WERI-Rb-1 (cell line): Measurements from ENCODE around the gene TSPAN8.

Source experiments
- DNase-seq: peaks from one replicate; pipeline ENCODE4 v3.0.0-alpha.2; 2020
- H3K27ac ChIP-seq: fragments of 250-450 bp; sonication (Bioruptor Pico); 2 replicates; pipeline ENCODE4 v1.5.1; 2020; ENCODE audit warnings: mild to moderate bottlenecking, moderate library complexity
- H3K27me3 ChIP-seq: fragments of 250-450 bp; sonication (Bioruptor Pico); 2 replicates; pipeline ENCODE4 v1.5.1; 2021; ENCODE audit warnings: mild to moderate bottlenecking, low read depth, moderate library complexity; ENCODE audit not compliant: insufficient read depth, severe bottlenecking
- H3K36me3 ChIP-seq: fragments of 250-450 bp; sonication (Bioruptor Pico); 2 replicates; pipeline ENCODE4 v1.5.1; 2020; ENCODE audit warnings: mild to moderate bottlenecking, moderate library complexity
- H3K4me3 ChIP-seq: 2 replicates; pipeline ENCODE4 v1.5.1; 2011; ENCODE audit warnings: low read depth, mild to moderate bottlenecking, control low read depth, low read length
- H3K9me3 ChIP-seq: fragments of 250-450 bp; sonication (Bioruptor Pico); 2 replicates; pipeline ENCODE4 v1.5.1; 2021; ENCODE audit warnings: mild to moderate bottlenecking, moderate library complexity; ENCODE audit not compliant: severe bottlenecking
- CTCF ChIP-seq: IDR thresholded peaks from 2 replicates; pipeline ENCODE4 v1.5.1; 2011; ENCODE audit warnings: low read depth, mild to moderate bottlenecking, control low read depth, inconsistent platforms, low read length

TSPAN8 gene

GRCh38 chr12:71186571-71187288 lies 28.9 kb upstream of the TSPAN8 start:
- no peaks in the 10 kb centered on the region for H3K9me3 ChIP-seq
- no peaks in the 10 kb centered on the region for H3K27me3 ChIP-seq
- no peak for TF ChIP-seq CTCF
- no peak for DNase-seq
- no peak overlapping the region for H3K4me3 ChIP-seq
- no peaks in the 10 kb centered on the region for H3K36me3 ChIP-seq
- no peak overlapping the region for H3K27ac ChIP-seq

GRCh38 chr12:71183846-71184245 lies 26.0 kb upstream of the TSPAN8 start:
- Histone ChIP-seq H3K36me3 (no peaks in the 10 kb centered on the region), H3K4me3 (no peak overlapping the region), H3K9me3 (no peaks in the 10 kb centered on the region), H3K27me3 (no peaks in the 10 kb centered on the region), H3K27ac (no peak overlapping the region)
- DNase-seq, result no peak
- TF ChIP-seq CTCF, result no peak

- no peak for DNase-seq
- H3K9me3 ChIP-seq, result no peaks in the 10 kb centered on the region
- no peaks in the 10 kb centered on the region for H3K36me3 ChIP-seq
- H3K4me3 ChIP-seq, result no peak overlapping the region
- TF ChIP-seq CTCF, result no peak
- no peaks in the 10 kb centered on the region for H3K27me3 ChIP-seq
- no peak overlapping the region for H3K27ac ChIP-seq
Observed at GRCh38 chr12:71183018-71183417, 25.2 kb upstream of the TSPAN8 start.

- H3K27me3 ChIP-seq, result no peaks in the 10 kb centered on the region
- TF ChIP-seq CTCF, result no peak
- DNase-seq, result no peak
- no peaks in the 10 kb centered on the region for H3K9me3 ChIP-seq
- no peak overlapping the region for H3K4me3 ChIP-seq
- no peak overlapping the region for H3K27ac ChIP-seq
- no peaks in the 10 kb centered on the region for H3K36me3 ChIP-seq
Observed at GRCh38 chr12:71178162-71178561, 20.4 kb upstream of the TSPAN8 start.

GRCh38 chr12:71174825-71175224 lies 17.0 kb upstream of the TSPAN8 start:
- H3K9me3 ChIP-seq, result no peaks in the 10 kb centered on the region
- no peak overlapping the region for H3K4me3 ChIP-seq
- no peak for TF ChIP-seq CTCF
- no peak overlapping the region for H3K27ac ChIP-seq
- no peaks in the 10 kb centered on the region for H3K36me3 ChIP-seq
- no peaks in the 10 kb centered on the region for H3K27me3 ChIP-seq
- DNase-seq, result no peak

- Histone ChIP-seq H3K27ac (no peak overlapping the region), H3K4me3 (no peak overlapping the region), H3K9me3 (no peaks in the 10 kb centered on the region), H3K27me3 (no peaks in the 10 kb centered on the region), H3K36me3 (no peaks in the 10 kb centered on the region)
- DNase-seq, result no peak
- TF ChIP-seq CTCF, result no peak
Observed at GRCh38 chr12:71174146-71174545, 16.3 kb upstream of the TSPAN8 start.
